T-helper 17 cell (primary cell): ENCODE data around the gene RPL3. TPM values are rescaled to one million over a fixed set of nuclear protein-coding genes. Genes with fewer than 3 reads are reported as not detected.

Experiments used
- ATAC-seq: fragments of 150-1000 bp; cut with Tn5 transposase; 2 replicates; pipeline ENCODE4 v1.10.0; 2021; ENCODE audit warnings: mild to moderate bottlenecking, moderate library complexity
- DNase-seq, 3 donors: peaks; one replicate each; pipeline versions ENCODE4 v3.0.0 to v3.0.0-alpha.2; 2020 to 2021
- H3K9me3 ChIP-seq: one replicate; pipeline ENCODE4 v1.7.0; 2013; ENCODE audit warnings: low read length, mild to moderate bottlenecking; ENCODE audit not compliant: control insufficient read depth, poor library complexity, severe bottlenecking
- H3K27ac Mint-ChIP-seq: one replicate; pipeline ENCODE4 v1.8.0; 2022; ENCODE audit warnings: mild to moderate bottlenecking, moderate library complexity, mixed read lengths
- H3K27me3 Mint-ChIP-seq: one replicate; pipeline ENCODE4 v1.8.0; 2022; ENCODE audit warnings: mixed read lengths
- H3K36me3 Mint-ChIP-seq: one replicate; pipeline ENCODE4 v1.8.0; 2022; ENCODE audit warnings: low read depth, mixed read lengths
- H3K4me1 Mint-ChIP-seq: one replicate; pipeline ENCODE4 v1.8.0; 2022; ENCODE audit warnings: mild to moderate bottlenecking, mixed read lengths
- H3K4me3 Mint-ChIP-seq: one replicate; pipeline ENCODE4 v1.8.0; 2022; ENCODE audit warnings: mild to moderate bottlenecking, moderate library complexity, mixed read lengths
- total RNA-seq, 4 donors: library from RNA in 2 of 4; stranded (reverse) in 2 of 4; gene quantifications; one replicate each; pipeline ENCODE4 v1.2.3 and lab custom pipeline; 2022 to 2026

The RPL3 gene
- total RNA-seq, 2 donors from 2014 or later = 3,215 to 3,260 TPM

DNA sequence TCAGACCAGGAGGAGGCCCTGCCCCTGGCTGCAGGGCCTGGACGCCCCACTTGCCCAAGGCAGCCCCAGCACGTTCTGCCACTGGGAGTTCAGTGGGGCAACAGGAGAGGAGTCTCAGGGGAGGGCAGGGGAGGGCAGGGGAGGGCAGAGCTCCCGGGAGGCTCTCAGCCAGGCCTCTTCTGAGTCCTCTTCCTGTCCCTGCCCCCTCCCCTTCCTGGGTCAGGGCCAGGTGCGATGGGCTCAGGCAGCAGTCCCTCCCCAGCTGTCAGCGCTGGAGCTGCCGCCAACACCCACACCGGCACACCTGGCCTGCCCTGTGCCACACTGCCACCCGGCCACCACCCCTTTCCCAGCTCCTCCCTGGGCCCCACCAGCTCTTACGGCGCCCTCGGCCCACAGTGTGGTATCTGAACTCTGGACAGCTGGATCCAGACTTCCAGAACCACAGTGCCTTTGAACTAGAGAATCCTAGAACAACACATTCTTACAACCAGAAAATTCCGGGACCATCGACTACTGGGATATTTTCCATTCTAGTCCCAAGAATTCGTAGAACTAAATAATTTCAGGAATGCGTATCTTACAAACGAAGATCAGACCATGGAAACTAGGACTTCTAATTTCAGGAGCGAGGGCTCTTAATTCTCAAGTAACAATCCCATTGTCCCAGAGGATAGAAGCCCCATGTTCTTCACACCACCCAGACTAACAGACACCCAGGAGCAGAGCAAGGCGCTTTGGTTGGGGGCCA is 21.8 kb downstream of the RPL3 start:
- Mint-ChIP-seq H3K4me3 (no peak overlapping the region), H3K27me3 (peaks cover 48% of the 10 kb centered on the region), H3K36me3 (peaks cover 2% of the 10 kb centered on the region), H3K4me1 (peaks cover 13% of the 10 kb centered on the region), H3K27ac (no peak overlapping the region)
- no peaks in the 10 kb centered on the region for H3K9me3 ChIP-seq
- no peak for ATAC-seq
- DNase-seq = no peak

GRCh38 chr22:39296981-39297489 is 22.4 kb downstream of the RPL3 start:
- Mint-ChIP-seq H3K27me3 (peaks cover 48% of the 10 kb centered on the region), H3K27ac (no peak overlapping the region), H3K4me3 (no peak overlapping the region), H3K4me1 (peaks cover 13% of the 10 kb centered on the region), H3K36me3 (peaks cover 2% of the 10 kb centered on the region)
- ATAC-seq (no peak), DNase-seq (no peak)
- no peaks in the 10 kb centered on the region for H3K9me3 ChIP-seq

GRCh38 chr22:39296535-39296934 is 22.9 kb downstream of the RPL3 start:
- H3K36me3 Mint-ChIP-seq = peaks cover 2% of the 10 kb centered on the region

DNA sequence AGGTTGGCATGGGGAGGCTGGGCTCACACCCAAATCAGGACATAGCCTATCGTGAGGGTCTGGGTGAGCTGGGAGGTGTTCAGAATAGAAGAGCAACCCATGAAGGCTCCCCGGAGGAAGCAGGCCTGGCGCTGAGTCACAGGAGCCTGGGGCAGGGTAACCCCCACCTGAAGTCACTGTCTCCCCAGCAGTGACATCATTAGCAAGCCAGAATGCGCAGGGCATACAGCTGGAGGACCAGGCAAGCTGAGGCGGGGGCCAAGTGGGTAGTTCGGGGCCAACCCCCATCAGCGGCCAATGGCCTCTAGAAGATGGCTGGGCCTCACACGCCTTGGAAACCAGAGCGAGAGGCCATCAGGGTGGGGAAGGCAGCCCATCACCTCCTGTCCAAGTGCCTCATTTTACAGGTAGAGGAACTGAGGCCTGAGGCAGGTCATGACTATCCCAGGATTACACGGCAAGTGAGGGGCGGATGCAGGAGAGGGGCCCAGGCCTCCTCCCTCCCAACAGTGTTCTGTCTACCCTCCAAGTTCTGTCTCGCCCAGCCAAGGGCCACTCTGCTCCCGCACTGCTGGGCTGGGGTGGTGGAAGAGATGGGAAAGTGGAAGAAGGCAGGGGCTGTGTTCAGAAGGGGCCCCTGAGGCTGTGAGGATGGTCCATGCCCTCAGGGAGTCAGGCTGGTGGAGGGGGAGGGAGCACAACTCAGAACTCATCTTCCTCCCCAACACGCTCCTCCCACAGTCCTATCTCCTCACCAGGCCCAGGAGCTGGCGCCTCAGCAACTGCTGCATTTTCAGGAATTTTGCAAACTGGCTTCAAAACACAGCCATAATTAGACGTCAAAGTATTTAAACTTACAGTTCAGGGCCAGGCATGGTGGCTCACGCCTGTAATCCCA is 24.6 kb downstream of the RPL3 start:
- no peaks in the 10 kb centered on the region for H3K9me3 ChIP-seq
- DNase-seq = no peak
- Mint-ChIP-seq H3K27ac (no peak overlapping the region), H3K36me3 (no peaks in the 10 kb centered on the region), H3K4me1 (peaks cover 3% of the 10 kb centered on the region), H3K27me3 (peaks cover 31% of the 10 kb centered on the region), H3K4me3 (no peak overlapping the region)
- no peak for ATAC-seq

More at GRCh38 chr22:39296535-39296934, 22.9 kb downstream of the RPL3 start:
- H3K9me3 ChIP-seq = no peaks in the 10 kb centered on the region
- Mint-ChIP-seq H3K4me3 (no peak overlapping the region), H3K27ac (no peak overlapping the region), H3K4me1 (peaks cover 13% of the 10 kb centered on the region), H3K27me3 (peaks cover 48% of the 10 kb centered on the region)
- ATAC-seq (no peak), DNase-seq (no peak)

DNA sequence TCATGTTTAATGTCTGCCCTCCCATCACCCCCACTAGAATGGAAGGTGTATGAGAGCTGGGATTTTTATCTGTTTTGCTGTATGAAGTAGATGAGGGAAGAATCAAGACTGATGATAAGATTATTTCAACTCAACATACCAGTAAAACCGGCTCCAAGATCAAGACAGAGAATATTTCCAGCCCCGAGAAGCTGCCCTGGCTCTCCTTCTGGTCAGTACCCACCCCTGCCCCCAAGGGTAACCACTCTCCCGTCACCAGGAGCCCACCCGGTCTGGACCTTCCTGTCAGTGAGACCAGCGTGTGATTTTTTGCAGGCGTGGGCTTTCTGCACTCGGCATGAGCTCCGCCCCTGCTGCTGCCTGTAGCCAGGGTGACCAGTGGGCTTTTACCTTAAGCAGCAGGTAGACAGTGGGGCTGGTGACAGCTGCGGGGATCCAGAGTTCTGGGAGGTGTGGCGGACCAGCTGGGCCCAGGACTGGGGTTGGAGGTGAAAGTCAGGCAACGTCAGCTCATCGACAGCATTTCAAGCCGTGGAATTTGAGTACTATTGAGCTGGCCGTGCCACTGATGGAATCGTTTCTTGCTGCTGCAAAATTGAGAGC is 25.6 kb downstream of the RPL3 start:
- no peak for DNase-seq
- Mint-ChIP-seq H3K4me1 (peaks cover 3% of the 10 kb centered on the region), H3K27ac (no peak overlapping the region), H3K36me3 (no peaks in the 10 kb centered on the region), H3K4me3 (no peak overlapping the region), H3K27me3 (peaks cover 24% of the 10 kb centered on the region)
- no peak for ATAC-seq
- H3K9me3 ChIP-seq = no peaks in the 10 kb centered on the region

- DNase-seq (no peak), ATAC-seq (peak; percentile 49)
- Mint-ChIP-seq H3K36me3 (no peaks in the 10 kb centered on the region), H3K4me3 (no peak overlapping the region), H3K27me3 (peaks cover 17% of the 10 kb centered on the region), H3K4me1 (no peaks in the 10 kb centered on the region), H3K27ac (no peak overlapping the region)
- H3K9me3 ChIP-seq = no peaks in the 10 kb centered on the region
Observed at GRCh38 chr22:39292561-39293074, 26.8 kb downstream of the RPL3 start.

DNA sequence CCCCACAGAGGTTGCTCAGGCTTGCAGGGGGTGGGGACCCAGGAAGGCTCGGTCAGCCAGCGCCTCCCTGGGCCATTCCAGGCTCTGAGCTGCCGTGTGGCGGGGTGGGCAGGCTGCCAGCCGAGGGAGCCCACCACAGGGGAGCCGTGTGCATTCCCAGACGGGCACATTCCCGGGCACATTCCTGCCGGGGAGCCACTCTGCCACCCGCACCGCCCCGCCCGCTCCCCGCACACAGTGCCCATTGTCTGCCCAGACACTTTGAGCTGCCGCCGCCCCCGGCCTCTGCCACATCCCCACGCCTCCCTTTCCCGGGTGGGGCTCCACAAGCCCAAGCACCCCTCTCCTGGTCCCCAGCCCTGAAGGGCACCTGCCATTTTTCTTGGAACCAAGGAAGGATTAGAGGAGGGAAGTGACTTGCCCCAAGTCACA is 27.4 kb downstream of the RPL3 start:
- Mint-ChIP-seq H3K27me3 (peaks cover 16% of the 10 kb centered on the region), H3K4me1 (no peaks in the 10 kb centered on the region)
- no peak for ATAC-seq

DNA sequence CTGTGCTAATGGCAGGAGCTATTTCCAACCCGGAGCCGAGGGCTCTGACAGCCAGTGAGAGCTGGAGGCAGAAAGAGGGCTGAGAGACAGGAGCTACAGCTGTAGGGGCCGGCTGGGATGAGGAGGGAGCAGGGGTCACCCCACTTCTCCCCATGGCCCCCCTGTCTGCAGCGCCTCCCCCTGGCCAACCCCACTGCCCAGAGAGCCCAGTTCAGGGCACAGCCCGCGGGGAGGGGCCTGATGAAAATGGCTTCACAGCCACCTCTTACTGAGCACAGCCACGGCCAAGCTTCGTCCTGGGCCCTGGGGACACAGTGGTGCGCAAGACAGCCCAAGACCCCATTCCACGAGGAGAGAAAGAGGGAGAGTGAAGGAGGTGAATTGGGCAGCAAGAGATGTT is 27.9 kb downstream of the RPL3 start:
- ATAC-seq = no peak
- H3K36me3 Mint-ChIP-seq = no peaks in the 10 kb centered on the region
- no peaks in the 10 kb centered on the region for H3K4me1 Mint-ChIP-seq

More for the DNA sequence above, 27.4 kb downstream of the RPL3 start:
- H3K36me3 Mint-ChIP-seq = no peaks in the 10 kb centered on the region
- DNase-seq = no peak
- no peak overlapping the region for H3K4me3 Mint-ChIP-seq
- no peak overlapping the region for H3K27ac Mint-ChIP-seq
- H3K9me3 ChIP-seq = no peaks in the 10 kb centered on the region

DNA sequence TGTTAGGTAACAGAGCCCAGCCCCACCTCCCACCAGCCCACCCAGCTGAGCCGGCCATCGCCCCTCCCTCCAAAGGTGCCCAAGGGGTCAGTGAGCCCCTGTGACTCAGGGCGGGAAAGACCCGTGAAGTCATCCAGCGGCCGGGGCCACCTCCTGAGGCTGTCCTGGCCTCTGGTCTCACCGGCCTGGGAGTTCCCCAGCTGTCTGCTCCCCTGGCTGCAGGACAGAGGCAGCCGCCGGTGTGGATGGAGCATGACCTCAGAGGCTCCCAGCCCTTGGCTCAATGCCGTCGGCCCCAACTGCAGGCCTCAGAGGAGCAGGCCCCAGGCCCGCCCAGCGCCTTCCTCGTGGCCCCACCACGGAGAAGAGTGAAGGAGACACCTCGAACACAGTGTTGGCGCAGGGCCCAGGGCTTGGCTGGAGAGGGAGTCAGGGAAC is 28.7 kb downstream of the RPL3 start:
- no peak overlapping the region for H3K4me3 Mint-ChIP-seq

More for the DNA sequence above, 27.9 kb downstream of the RPL3 start:
- no peak for DNase-seq
- Mint-ChIP-seq H3K27me3 (peaks cover 15% of the 10 kb centered on the region), H3K4me3 (no peak overlapping the region), H3K27ac (no peak overlapping the region)
- no peaks in the 10 kb centered on the region for H3K9me3 ChIP-seq

DNA sequence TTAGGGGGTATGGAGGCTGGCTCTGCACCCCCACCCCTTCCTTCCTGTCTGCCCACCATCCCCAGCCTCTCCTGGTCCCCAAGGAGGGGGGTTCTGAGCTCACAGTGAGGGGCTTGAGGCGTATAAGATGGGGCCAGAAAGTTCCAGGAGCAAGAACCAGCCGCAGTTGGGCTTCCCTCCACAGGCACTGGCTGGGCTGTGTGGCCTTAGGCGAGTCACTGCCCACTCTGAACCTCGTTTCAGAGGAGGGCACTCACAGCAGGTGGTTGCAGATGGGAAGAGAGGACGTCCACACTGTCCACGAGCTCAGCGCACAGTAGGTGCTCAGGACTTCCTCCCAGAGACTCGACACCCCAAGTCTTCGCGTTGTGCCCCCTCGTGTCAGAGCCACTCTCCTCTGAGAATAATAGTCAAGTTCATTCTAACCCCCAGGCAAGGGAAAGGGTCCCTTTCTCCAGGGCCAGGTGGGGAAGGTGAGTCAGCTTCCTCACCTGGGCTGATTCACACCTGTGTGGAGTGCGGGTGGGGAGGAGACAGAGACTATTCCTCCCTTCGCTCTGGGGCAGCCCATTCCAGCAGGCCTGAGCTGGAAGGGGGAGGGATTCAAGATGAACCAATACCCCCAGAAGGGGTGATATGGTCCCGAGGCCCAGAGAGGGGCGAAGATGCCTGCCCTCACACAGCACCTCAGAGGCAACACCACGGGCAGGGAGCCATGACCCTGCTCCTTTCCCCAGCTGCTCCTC is 29.3 kb downstream of the RPL3 start:
- H3K4me1 Mint-ChIP-seq = no peaks in the 10 kb centered on the region
- H3K27me3 Mint-ChIP-seq = peaks cover 12% of the 10 kb centered on the region
- peaks cover 2% of the 10 kb centered on the region for H3K9me3 ChIP-seq
- peaks cover 4% of the 10 kb centered on the region for H3K36me3 Mint-ChIP-seq
- DNase-seq (no peak), ATAC-seq (no peak)
- no peak overlapping the region for H3K27ac Mint-ChIP-seq
- no peak overlapping the region for H3K4me3 Mint-ChIP-seq

More for the DNA sequence above, 28.7 kb downstream of the RPL3 start:
- no peak for DNase-seq
- peaks cover 12% of the 10 kb centered on the region for H3K27me3 Mint-ChIP-seq
- no peak for ATAC-seq
- no peaks in the 10 kb centered on the region for H3K9me3 ChIP-seq
- H3K36me3 Mint-ChIP-seq = peaks cover 3% of the 10 kb centered on the region
- H3K4me1 Mint-ChIP-seq = no peaks in the 10 kb centered on the region
- no peak overlapping the region for H3K27ac Mint-ChIP-seq

DNA sequence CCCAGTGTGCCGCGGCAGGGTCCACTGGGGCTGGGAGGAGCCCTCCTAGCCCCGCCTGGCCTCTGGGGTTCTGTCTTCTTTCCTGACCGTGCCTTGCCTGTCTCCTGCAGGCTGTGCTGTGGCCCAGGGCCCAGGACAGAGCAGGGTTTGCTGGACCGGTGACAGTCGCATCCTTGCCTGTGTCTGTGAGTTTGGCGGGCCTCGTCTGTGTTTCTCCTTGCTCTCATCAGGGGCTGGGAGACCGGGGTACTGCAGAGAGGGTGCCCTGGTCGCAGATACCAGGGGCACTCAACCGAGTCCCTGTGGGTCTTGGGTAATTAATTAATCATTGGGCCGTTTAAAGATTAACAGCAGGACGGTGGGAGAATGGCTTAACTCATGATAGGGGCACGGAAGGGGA is 29.9 kb downstream of the RPL3 start:
- H3K36me3 Mint-ChIP-seq = peaks cover 4% of the 10 kb centered on the region
- no peak overlapping the region for H3K4me3 Mint-ChIP-seq
- H3K4me1 Mint-ChIP-seq = no peaks in the 10 kb centered on the region
- ATAC-seq (no peak), DNase-seq (no peak)
- no peak overlapping the region for H3K27ac Mint-ChIP-seq
- H3K9me3 ChIP-seq = peaks cover 2% of the 10 kb centered on the region
- peaks cover 12% of the 10 kb centered on the region for H3K27me3 Mint-ChIP-seq

DNA sequence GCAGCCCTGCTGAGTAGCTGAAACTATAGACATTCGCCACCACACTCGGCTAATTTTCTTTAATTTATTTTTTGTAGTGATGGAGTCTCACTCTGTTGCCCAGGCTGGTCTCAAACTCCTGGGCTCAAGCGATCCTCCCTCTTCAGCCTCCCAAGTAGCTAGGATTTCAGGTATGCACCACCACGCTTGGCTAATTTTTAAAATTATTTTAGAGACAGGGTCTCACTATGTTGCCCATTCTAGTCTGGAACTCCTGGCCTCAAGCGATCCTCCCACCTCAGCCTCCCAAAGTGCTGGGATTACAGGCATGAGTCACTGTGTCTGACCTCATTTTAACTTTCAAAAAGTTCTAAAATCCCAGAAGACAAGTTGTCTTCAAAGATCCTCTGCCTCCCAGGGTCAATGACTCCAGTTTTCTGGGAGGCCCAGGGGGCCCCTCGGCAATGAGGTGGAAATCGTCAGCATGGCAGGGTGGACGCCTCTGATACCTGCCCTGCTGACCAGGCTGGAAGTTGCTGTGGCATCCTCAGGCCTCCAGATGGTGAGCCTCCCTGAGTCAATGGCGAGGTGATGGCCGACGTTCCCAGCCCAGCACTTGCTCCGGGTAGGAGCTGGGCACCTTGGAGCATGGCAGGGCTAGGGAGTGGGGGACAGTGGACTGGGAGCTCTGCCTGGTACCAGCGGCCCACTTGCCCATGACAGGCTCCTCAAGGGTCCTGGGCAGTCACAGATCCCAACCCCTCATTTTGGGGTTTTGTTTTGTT is 31.1 kb downstream of the RPL3 start:
- Mint-ChIP-seq H3K27ac (no peak overlapping the region), H3K4me3 (no peak overlapping the region), H3K27me3 (no peaks in the 10 kb centered on the region), H3K36me3 (peaks cover 4% of the 10 kb centered on the region), H3K4me1 (no peaks in the 10 kb centered on the region)
- DNase-seq = no peak
- H3K9me3 ChIP-seq = peaks cover 2% of the 10 kb centered on the region
- ATAC-seq = no peak
